Tibial nerve (tissue), 4 donors: ENCODE results near the gene WAPL. TPM values are rescaled to one million over a fixed set of nuclear protein-coding genes. Genes with fewer than 3 reads are reported as not detected.
"Not testable (repeated sequence)": the region's sequence is repeated elsewhere in the genome, so short reads cannot be mapped to it uniquely, and the experiment has no call there.

Source experiments
- DNase-seq, 2 donors: peaks; one replicate each; pipeline ENCODE4 v3.0.0-alpha.2; 2019; ENCODE audit warnings: low spot score in 2 of 2
- H3K27ac ChIP-seq, 4 donors: fragments of 200-600 bp; sonication (generic) in 3 of 4; one replicate each; pipeline ENCODE4 v1.5.1; 2017 to 2019; ENCODE audit warnings: mild to moderate bottlenecking in 1 of 4
- H3K27me3 ChIP-seq, 2 donors: fragments of 200-600 bp; sonication (generic) in 1 of 2; one replicate each; pipeline versions ENCODE4 v1.5.1 to v1.6.0; 2017 to 2019
- H3K36me3 ChIP-seq, 3 donors: fragments of 200-600 bp; sonication (generic); one replicate each; pipeline ENCODE4 v1.5.1; 2018 to 2019
- H3K4me1 ChIP-seq, 4 donors: fragments of 200-600 bp; sonication (generic) in 3 of 4; one replicate each; pipeline ENCODE4 v1.5.1; 2017 to 2019
- H3K4me3 ChIP-seq, 4 donors: fragments of 200-600 bp; sonication (generic) in 3 of 4; one replicate each; pipeline ENCODE4 v1.5.1; 2017 to 2019; ENCODE audit warnings: mild to moderate bottlenecking in 1 of 4, moderate library complexity in 1 of 4
- H3K9me3 ChIP-seq, 4 donors: fragments of 200-600 bp; sonication (generic) in 3 of 4; one replicate each; pipeline ENCODE4 v1.5.1; 2017 to 2019
- EP300 ChIP-seq, 2 donors: sonication (generic); formaldehyde crosslinking; IDR thresholded peaks; one replicate each; pipeline ENCODE4 v1.6.1; 2017; ENCODE audit warnings: antibody characterized with exemption in 2 of 2, mild to moderate bottlenecking in 1 of 2
- POLR2A ChIP-seq, 2 donors: fragments of 450-650 bp; IDR thresholded peaks; one replicate each; pipeline ENCODE4 v1.6.1; 2017; ENCODE audit warnings: antibody characterized with exemption in 2 of 2, mild to moderate bottlenecking in 2 of 2, moderate library complexity in 2 of 2
- WGBS, 2 donors: methylation state at CpG; one replicate each; pipeline ENCODE4 v1.1.5; 2018; 5-methylcytosine and 5-hydroxymethylcytosine counted together
- total RNA-seq, 4 donors: library from RNA; depleted of rRNA; stranded (reverse); fragments of >200 nt; gene quantifications; one replicate each; pipeline ENCODE4 v1.1.0, GENCODE V29; 2016
- TF ChIP-seq, protein P1 (sequence below), 5 experiments: fragments of 200-600 bp in 3 of 5; fragments of 450-650 bp in 2 of 5; sonication (generic) in 3 of 5; IDR thresholded peaks; one replicate each; pipeline ENCODE4 v1.5.1; 2016 to 2019; ENCODE audit warnings: antibody characterized with exemption in 5 of 5, mild to moderate bottlenecking in 3 of 5, moderate library complexity in 2 of 5

WAPL gene
- total RNA-seq, 4 donors from 2014 or later: 26.7 to 50.4 (median 42.0) TPM

GRCh38 chr10:86391236-86391840 lies 130.3 kb downstream of the WAPL start:
- Histone ChIP-seq H3K9me3 (no peaks in the 10 kb centered on the region), H3K27ac (no peak overlapping the region), H3K27me3 (peaks cover 3 to 38% of the 10 kb centered on the region in 2 donors), H3K36me3 (no peaks in the 10 kb centered on the region), H3K4me3 (no peak overlapping the region), H3K4me1 (peaks cover 0 to 10% (median 0%) of the 10 kb centered on the region in 4 donors)
- no peak for DNase-seq
- WGBS, 2 donors: 79 to 88% methylated on average over 7 to 8 of the region's 8 CpGs
- TF ChIP-seq POLR2A (IDR thresholded peaks at IDR 0.05) (no peak), EP300 (IDR thresholded peaks at IDR 0.05) (no peak)
- TF ChIP-seq, protein P1, sequence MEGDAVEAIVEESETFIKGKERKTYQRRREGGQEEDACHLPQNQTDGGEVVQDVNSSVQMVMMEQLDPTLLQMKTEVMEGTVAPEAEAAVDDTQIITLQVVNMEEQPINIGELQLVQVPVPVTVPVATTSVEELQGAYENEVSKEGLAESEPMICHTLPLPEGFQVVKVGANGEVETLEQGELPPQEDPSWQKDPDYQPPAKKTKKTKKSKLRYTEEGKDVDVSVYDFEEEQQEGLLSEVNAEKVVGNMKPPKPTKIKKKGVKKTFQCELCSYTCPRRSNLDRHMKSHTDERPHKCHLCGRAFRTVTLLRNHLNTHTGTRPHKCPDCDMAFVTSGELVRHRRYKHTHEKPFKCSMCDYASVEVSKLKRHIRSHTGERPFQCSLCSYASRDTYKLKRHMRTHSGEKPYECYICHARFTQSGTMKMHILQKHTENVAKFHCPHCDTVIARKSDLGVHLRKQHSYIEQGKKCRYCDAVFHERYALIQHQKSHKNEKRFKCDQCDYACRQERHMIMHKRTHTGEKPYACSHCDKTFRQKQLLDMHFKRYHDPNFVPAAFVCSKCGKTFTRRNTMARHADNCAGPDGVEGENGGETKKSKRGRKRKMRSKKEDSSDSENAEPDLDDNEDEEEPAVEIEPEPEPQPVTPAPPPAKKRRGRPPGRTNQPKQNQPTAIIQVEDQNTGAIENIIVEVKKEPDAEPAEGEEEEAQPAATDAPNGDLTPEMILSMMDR (IDR thresholded peaks at IDR 0.05): no peak

- no peak for TF ChIP-seq POLR2A (IDR thresholded peaks at IDR 0.05)
- TF ChIP-seq, protein P1 (IDR thresholded peaks at IDR 0.05): no peak
- TF ChIP-seq EP300 (IDR thresholded peaks at IDR 0.05): no peak
- H3K27me3 ChIP-seq: peaks cover 3 to 38% of the 10 kb centered on the region in 2 donors
- no peaks in the 10 kb centered on the region for H3K36me3 ChIP-seq
- peaks cover 0 to 10% (median 0%) of the 10 kb centered on the region in 4 donors for H3K4me1 ChIP-seq
- 78 to 83% methylated on average over 14 of the region's 14 CpGs for WGBS, 2 donors
- no peak overlapping the region for H3K4me3 ChIP-seq
- no peak overlapping the region for H3K27ac ChIP-seq
- H3K9me3 ChIP-seq: no peaks in the 10 kb centered on the region
- DNase-seq: no peak
Observed at GRCh38 chr10:86390337-86391120, 131.1 kb downstream of the WAPL start.

- no peaks in the 10 kb centered on the region for H3K36me3 ChIP-seq
- no peak overlapping the region for H3K27ac ChIP-seq
- 13 to 31% methylated on average over 25 to 52 of the region's 53 CpGs for WGBS, 2 donors
- peaks cover 3 to 38% of the 10 kb centered on the region in 2 donors for H3K27me3 ChIP-seq
- peaks cover 0 to 10% (median 0%) of the 10 kb centered on the region in 4 donors for H3K4me1 ChIP-seq
- TF ChIP-seq, protein P1 (IDR thresholded peaks at IDR 0.05): no peak
- TF ChIP-seq EP300 (IDR thresholded peaks at IDR 0.05) (no peak), POLR2A (IDR thresholded peaks at IDR 0.05) (no peak)
- no peak for DNase-seq
- H3K4me3 ChIP-seq: peak overlapping the region in 2 of 4 donors; percentile 27 to 35
- H3K9me3 ChIP-seq: no peaks in the 10 kb centered on the region
Observed at GRCh38 chr10:86389441-86390193, 132.0 kb downstream of the WAPL start.

DNA sequence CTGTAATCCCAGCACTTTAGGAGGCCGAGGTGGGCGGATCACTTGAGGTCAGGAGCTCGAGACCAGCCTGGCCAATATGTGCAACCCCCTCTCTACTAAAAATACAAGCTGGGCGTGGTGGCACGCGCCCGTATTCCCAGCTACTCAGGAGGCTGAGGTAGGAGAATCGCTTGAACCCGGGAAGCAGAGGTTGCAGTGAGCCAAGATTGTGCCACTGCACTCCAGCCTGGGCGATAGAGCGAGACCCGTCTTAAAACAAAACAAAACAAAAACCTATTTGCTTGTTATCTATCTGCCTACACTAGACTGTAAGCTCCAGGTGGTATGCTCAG lies 132.5 kb downstream of the WAPL start:
- H3K27ac ChIP-seq, H3K9me3 ChIP-seq, H3K4me1 ChIP-seq, H3K36me3 ChIP-seq, DNase-seq: not testable (repeated sequence)
- 47 to 51% methylated on average over 12 of the region's 12 CpGs for WGBS, 2 donors
- Histone ChIP-seq H3K27me3 (peaks cover 3 to 38% of the 10 kb centered on the region in 2 donors), H3K4me3 (peak overlapping the region in 2 of 4 donors; percentile 27 to 35)

DNA sequence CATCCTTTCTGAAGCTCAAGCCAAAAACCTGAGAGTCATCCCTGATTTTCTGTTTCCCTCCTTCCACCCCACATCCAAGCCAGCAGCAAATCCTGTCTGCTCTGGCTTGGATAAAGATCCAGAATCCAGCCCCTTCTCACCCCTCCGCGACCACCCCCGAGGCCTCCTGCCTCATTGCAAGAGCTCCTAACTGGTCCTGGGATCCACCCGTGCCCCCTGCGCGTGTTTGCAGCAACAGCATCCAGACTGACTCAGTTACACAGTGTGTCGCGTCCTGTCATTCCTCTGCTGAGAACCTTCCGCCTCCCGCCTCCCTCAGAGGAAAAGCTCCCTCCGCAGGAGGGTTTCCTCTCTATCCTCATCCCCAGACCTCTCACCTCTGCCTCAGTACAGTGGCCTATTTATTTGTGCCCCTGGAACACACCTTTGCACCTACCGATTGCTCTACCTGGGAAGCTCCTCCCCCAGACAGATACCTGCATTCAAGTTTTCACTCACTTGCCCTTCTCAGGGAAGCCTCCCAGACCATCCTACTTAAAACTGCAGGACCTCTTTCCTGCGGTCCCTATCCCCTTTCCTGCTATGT lies 133.4 kb downstream of the WAPL start:
- H3K4me3 ChIP-seq: no peak overlapping the region
- no peak for TF ChIP-seq EP300 (IDR thresholded peaks at IDR 0.05)
- TF ChIP-seq, protein P1 (IDR thresholded peaks at IDR 0.05): no peak
- no peak for TF ChIP-seq POLR2A (IDR thresholded peaks at IDR 0.05)
- no peak overlapping the region for H3K27ac ChIP-seq
- H3K9me3 ChIP-seq: no peaks in the 10 kb centered on the region
- 49 to 58% methylated on average over 13 of the region's 13 CpGs for WGBS, 2 donors
- DNase-seq: no peak
- no peaks in the 10 kb centered on the region for H3K36me3 ChIP-seq
- H3K27me3 ChIP-seq: peaks cover 3 to 38% of the 10 kb centered on the region in 2 donors
- peaks cover 0 to 10% (median 0%) of the 10 kb centered on the region in 4 donors for H3K4me1 ChIP-seq
